Osteocyte (in vitro differentiated cells): ENCODE data around the gene TENM4. TPM values are rescaled to one million over a fixed set of nuclear protein-coding genes. Genes with fewer than 3 reads are reported as not detected.
"Not testable (repeated sequence)": the region's sequence is repeated elsewhere in the genome, so short reads cannot be mapped to it uniquely, and the experiment has no call there.

Experiments
- DNase-seq: peaks from one replicate; pipeline ENCODE4 v3.0.0; 2021; ENCODE audit warnings: mixed read lengths; ENCODE audit not compliant: unreplicated experiment; ENCODE audit errors: extremely low spot score
- H3K27ac Mint-ChIP-seq: one replicate; pipeline ENCODE4 v1.8.0; 2021; ENCODE audit warnings: mild to moderate bottlenecking, mixed read lengths; ENCODE audit not compliant: unreplicated experiment
- H3K27me3 Mint-ChIP-seq: one replicate; pipeline ENCODE4 v1.8.0; 2021; ENCODE audit warnings: mixed read lengths; ENCODE audit not compliant: unreplicated experiment
- H3K36me3 Mint-ChIP-seq: one replicate; pipeline ENCODE4 v1.8.0; 2021; ENCODE audit warnings: mixed read lengths; ENCODE audit not compliant: unreplicated experiment
- H3K4me1 Mint-ChIP-seq: one replicate; pipeline ENCODE4 v1.8.0; 2021; ENCODE audit warnings: mixed read lengths; ENCODE audit not compliant: unreplicated experiment
- H3K4me3 Mint-ChIP-seq: one replicate; pipeline ENCODE4 v1.8.0; 2021; ENCODE audit warnings: mild to moderate bottlenecking, moderate library complexity, mixed read lengths; ENCODE audit not compliant: unreplicated experiment
- H3K9me3 Mint-ChIP-seq: one replicate; pipeline ENCODE4 v1.8.0; 2021; ENCODE audit warnings: mixed read lengths; ENCODE audit not compliant: unreplicated experiment
- total RNA-seq: library from RNA; stranded (reverse); gene quantifications from 2 replicates; pipeline ENCODE4 v1.2.1, GENCODE V29; 2021
- TF ChIP-seq, protein P1 (sequence below): fragments of 200-600 bp; sonication (generic); IDR thresholded peaks from 2 replicates; pipeline ENCODE4 v1.5.0; 2021; ENCODE audit warnings: antibody characterized with exemption, mild to moderate bottlenecking, moderate library complexity

Gene TENM4
- total RNA-seq, 1 donor from 2014 or later: 74.1 TPM

DNA sequence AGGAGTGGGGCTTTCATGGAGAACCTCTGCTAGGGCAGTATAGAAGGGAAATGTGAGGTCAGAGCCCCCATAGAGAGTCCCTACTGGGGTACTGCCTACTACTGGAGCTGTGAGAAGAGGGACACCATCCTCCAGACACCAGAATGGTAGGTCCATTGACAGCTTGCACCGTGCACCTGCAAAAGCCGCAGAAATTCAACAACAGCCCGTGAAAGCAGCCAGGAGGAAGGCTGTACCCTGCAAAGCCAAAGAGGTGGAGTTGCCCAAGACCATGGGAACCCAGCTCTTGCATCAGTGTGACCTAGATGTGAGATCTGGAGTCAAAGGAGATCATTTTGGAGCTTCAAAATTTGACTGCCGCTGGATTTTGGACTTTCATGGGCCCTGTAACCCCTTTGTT lies 245.6 kb downstream of the TENM4 start:
- Mint-ChIP-seq H3K27me3 (no peaks in the 10 kb centered on the region), H3K4me3 (no peak overlapping the region), H3K36me3 (no peaks in the 10 kb centered on the region), H3K9me3 (no peaks in the 10 kb centered on the region), H3K27ac (no peak overlapping the region), H3K4me1 (no peaks in the 10 kb centered on the region)
- TF ChIP-seq, protein P1, sequence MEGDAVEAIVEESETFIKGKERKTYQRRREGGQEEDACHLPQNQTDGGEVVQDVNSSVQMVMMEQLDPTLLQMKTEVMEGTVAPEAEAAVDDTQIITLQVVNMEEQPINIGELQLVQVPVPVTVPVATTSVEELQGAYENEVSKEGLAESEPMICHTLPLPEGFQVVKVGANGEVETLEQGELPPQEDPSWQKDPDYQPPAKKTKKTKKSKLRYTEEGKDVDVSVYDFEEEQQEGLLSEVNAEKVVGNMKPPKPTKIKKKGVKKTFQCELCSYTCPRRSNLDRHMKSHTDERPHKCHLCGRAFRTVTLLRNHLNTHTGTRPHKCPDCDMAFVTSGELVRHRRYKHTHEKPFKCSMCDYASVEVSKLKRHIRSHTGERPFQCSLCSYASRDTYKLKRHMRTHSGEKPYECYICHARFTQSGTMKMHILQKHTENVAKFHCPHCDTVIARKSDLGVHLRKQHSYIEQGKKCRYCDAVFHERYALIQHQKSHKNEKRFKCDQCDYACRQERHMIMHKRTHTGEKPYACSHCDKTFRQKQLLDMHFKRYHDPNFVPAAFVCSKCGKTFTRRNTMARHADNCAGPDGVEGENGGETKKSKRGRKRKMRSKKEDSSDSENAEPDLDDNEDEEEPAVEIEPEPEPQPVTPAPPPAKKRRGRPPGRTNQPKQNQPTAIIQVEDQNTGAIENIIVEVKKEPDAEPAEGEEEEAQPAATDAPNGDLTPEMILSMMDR: no peak
- no peak for DNase-seq

GRCh38 chr11:79193663-79194310 lies 247.0 kb downstream of the TENM4 start:
- H3K4me1 Mint-ChIP-seq: no peaks in the 10 kb centered on the region
- TF ChIP-seq, protein P1: no peak
- DNase-seq: no peak
- no peak overlapping the region for H3K4me3 Mint-ChIP-seq
- H3K36me3 Mint-ChIP-seq: no peaks in the 10 kb centered on the region
- no peaks in the 10 kb centered on the region for H3K9me3 Mint-ChIP-seq
- no peak overlapping the region for H3K27ac Mint-ChIP-seq
- H3K27me3 Mint-ChIP-seq: no peaks in the 10 kb centered on the region

GRCh38 chr11:79192836-79193235 lies 248.0 kb downstream of the TENM4 start:
- Mint-ChIP-seq H3K27ac (no peak overlapping the region), H3K9me3 (no peaks in the 10 kb centered on the region), H3K36me3 (no peaks in the 10 kb centered on the region), H3K4me1 (no peaks in the 10 kb centered on the region), H3K4me3 (no peak overlapping the region), H3K27me3 (peaks cover 2% of the 10 kb centered on the region)
- no peak for DNase-seq
- TF ChIP-seq, protein P1: no peak

DNA sequence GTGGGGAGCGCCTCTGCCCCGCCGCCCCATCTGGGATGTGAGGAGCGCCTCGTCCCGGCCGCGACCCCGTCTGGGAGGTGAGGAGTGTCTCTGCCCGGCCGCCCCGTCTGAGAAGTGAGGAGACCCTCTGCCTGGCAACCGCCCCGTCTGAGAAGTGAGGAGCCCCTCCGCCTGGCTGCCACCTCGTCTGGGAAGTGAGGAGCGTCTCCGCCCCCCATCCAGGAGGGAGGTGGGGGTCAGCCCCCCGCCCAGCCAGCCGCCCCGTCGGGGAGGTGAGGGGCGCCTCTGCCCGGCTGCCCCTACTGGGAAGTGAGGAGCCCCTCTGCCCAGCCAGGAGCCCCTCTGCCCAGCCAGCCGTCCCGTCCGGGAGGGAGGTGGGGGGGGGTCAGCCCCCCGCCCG lies 249.1 kb downstream of the TENM4 start:
- not testable (repeated sequence) for DNase-seq, H3K9me3 Mint-ChIP-seq, H3K36me3 Mint-ChIP-seq, H3K4me3 Mint-ChIP-seq, H3K4me1 Mint-ChIP-seq, H3K27ac Mint-ChIP-seq, H3K27me3 Mint-ChIP-seq

GRCh38 chr11:79190553-79190952 lies 250.3 kb downstream of the TENM4 start:
- not testable (repeated sequence) for H3K4me1 Mint-ChIP-seq, H3K9me3 Mint-ChIP-seq, H3K4me3 Mint-ChIP-seq, H3K27me3 Mint-ChIP-seq, H3K36me3 Mint-ChIP-seq, H3K27ac Mint-ChIP-seq, DNase-seq

DNA sequence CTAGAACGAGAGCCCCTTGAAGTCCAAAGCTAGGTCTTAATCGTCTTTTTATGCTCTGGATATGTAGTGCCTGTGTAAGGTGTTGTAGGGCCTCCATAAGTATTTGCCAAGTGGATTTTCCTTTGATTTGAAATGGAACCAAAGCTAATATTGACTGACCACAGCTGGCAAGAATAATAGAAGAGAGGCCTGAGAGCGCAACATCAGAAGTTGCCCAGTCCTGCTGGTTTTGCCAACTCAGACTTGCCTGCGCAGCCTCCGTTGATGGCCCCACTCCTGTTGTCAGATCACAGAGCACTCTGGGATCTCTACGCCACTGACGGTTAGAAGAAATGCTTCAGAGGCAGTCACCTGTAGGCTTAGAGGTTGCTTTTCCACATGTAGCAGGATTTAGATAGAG lies 251.2 kb downstream of the TENM4 start:
- Mint-ChIP-seq H3K27ac (no peak overlapping the region), H3K9me3 (peaks cover 3% of the 10 kb centered on the region), H3K4me3 (no peak overlapping the region), H3K36me3 (no peaks in the 10 kb centered on the region), H3K27me3 (peaks cover 2% of the 10 kb centered on the region), H3K4me1 (no peaks in the 10 kb centered on the region)
- no peak for DNase-seq
- TF ChIP-seq, protein P1: no peak
